Measurements from ENCODE around the gene SKI. TPM values are rescaled to one million over a fixed set of nuclear protein-coding genes. Genes with fewer than 3 reads are reported as not detected.

SKI gene
- total RNA-seq, 1 donor from 2014 or later: 55.7 TPM

- Mint-ChIP-seq H3K4me3 (no peak overlapping the region), H3K4me1 (ENCODE audit: unreplicated experiment) (peaks cover 10% of the 10 kb centered on the region), H3K27ac (no peak overlapping the region), H3K9me3 (no peaks in the 10 kb centered on the region), H3K36me3 (no peaks in the 10 kb centered on the region), H3K27me3 (no peaks in the 10 kb centered on the region)
- DNase-seq (ENCODE audit: extremely low spot score, unreplicated experiment): no peak
- TF ChIP-seq CTCF (conservative IDR thresholded peaks at IDR 0.05): no peak
These were observed 69.3 kb downstream of the SKI start for GRCh38 chr1:2297246-2298011.

GRCh38 chr1:2298685-2299084 is 70.6 kb downstream of the SKI start:
- Mint-ChIP-seq H3K36me3 (no peaks in the 10 kb centered on the region), H3K4me1 (ENCODE audit: unreplicated experiment) (peaks cover 5% of the 10 kb centered on the region), H3K9me3 (no peaks in the 10 kb centered on the region), H3K27me3 (no peaks in the 10 kb centered on the region), H3K4me3 (no peak overlapping the region), H3K27ac (no peak overlapping the region)
- TF ChIP-seq CTCF (conservative IDR thresholded peaks at IDR 0.05): no peak
- DNase-seq (ENCODE audit: extremely low spot score, unreplicated experiment): no peak

- no peak for TF ChIP-seq CTCF (conservative IDR thresholded peaks at IDR 0.05)
- no peaks in the 10 kb centered on the region for H3K27me3 Mint-ChIP-seq
- H3K27ac Mint-ChIP-seq: no peak overlapping the region
- H3K9me3 Mint-ChIP-seq: no peaks in the 10 kb centered on the region
- DNase-seq (ENCODE audit: extremely low spot score, unreplicated experiment): no peak
- no peak overlapping the region for H3K4me3 Mint-ChIP-seq
- no peaks in the 10 kb centered on the region for H3K36me3 Mint-ChIP-seq
- peaks cover 5% of the 10 kb centered on the region for H3K4me1 Mint-ChIP-seq (ENCODE audit: unreplicated experiment)
These were observed 71.1 kb downstream of the SKI start for GRCh38 chr1:2299131-2299627.

- H3K4me1 Mint-ChIP-seq (ENCODE audit: unreplicated experiment): peaks cover 5% of the 10 kb centered on the region
- no peak for DNase-seq (ENCODE audit: extremely low spot score, unreplicated experiment)
- no peak overlapping the region for H3K27ac Mint-ChIP-seq
- H3K9me3 Mint-ChIP-seq: no peaks in the 10 kb centered on the region
- H3K4me3 Mint-ChIP-seq: no peak overlapping the region
- TF ChIP-seq CTCF (conservative IDR thresholded peaks at IDR 0.05): no peak
- no peaks in the 10 kb centered on the region for H3K27me3 Mint-ChIP-seq
- no peaks in the 10 kb centered on the region for H3K36me3 Mint-ChIP-seq
These were observed 72.1 kb downstream of the SKI start for GRCh38 chr1:2300004-2300771.

- Mint-ChIP-seq H3K36me3 (no peaks in the 10 kb centered on the region), H3K27me3 (no peaks in the 10 kb centered on the region), H3K4me1 (ENCODE audit: unreplicated experiment) (peaks cover 5% of the 10 kb centered on the region), H3K9me3 (no peaks in the 10 kb centered on the region), H3K27ac (no peak overlapping the region), H3K4me3 (no peak overlapping the region)
- no peak for TF ChIP-seq CTCF (conservative IDR thresholded peaks at IDR 0.05)
- DNase-seq (ENCODE audit: extremely low spot score, unreplicated experiment): no peak
These were observed 72.9 kb downstream of the SKI start for GRCh38 chr1:2300851-2301606.
